Cardiac muscle cell (in vitro differentiated cells and primary cell): Measurements from ENCODE around the gene RIMS4. TPM values are rescaled to one million over a fixed set of nuclear protein-coding genes. Genes with fewer than 3 reads are reported as not detected.
A peak's percentile ranks its signal among the peaks of the same experiment; 100 is the strongest.

ENCODE experiments used
- DNase-seq, 2 donors: peaks; one replicate each; pipeline versions ENCODE4 v3.0.0 to v3.0.0-alpha.2; 2010 to 2017; ENCODE audit warnings: low read depth in 1 of 2, low spot score in 1 of 2
- H3K27ac ChIP-seq: fragments of 200-600 bp; sonication (generic); 2 replicates; pipeline ENCODE4 v1.5.1; 2016
- H3K27me3 ChIP-seq: fragments of 200-600 bp; sonication (generic); 2 replicates; pipeline ENCODE4 v1.6.0; 2016; ENCODE audit warnings: control low read depth
- H3K36me3 ChIP-seq: fragments of 200-600 bp; sonication (generic); 2 replicates; pipeline ENCODE4 v1.5.1; 2016; ENCODE audit warnings: control low read depth
- H3K4me1 ChIP-seq: fragments of 200-600 bp; sonication (generic); 2 replicates; pipeline ENCODE4 v1.8.1; 2017; ENCODE audit warnings: low read depth, mild to moderate bottlenecking, mixed run types
- H3K4me3 ChIP-seq: fragments of 200-600 bp; sonication (generic); 2 replicates; pipeline ENCODE4 v1.5.1; 2016; ENCODE audit warnings: mild to moderate bottlenecking
- H3K9me3 ChIP-seq: fragments of 200-600 bp; sonication (generic); 2 replicates; pipeline ENCODE4 v1.5.1; 2017; ENCODE audit warnings: low read depth, mild to moderate bottlenecking, control low read depth
- polyA plus RNA-seq: library from polyadenylated mRNA; unstranded; fragments of >200 nt; fragmentation: Nextera tagmentation; extraction: Ambion mirVana; gene quantifications from 2 replicates; pipeline ENCODE4 v1.2.1, GENCODE V29; 2016
- total RNA-seq: library from RNA; depleted of rRNA; stranded (reverse); fragments of >200 nt; gene quantifications from 2 replicates; pipeline ENCODE4 v1.2.3, GENCODE V29; 2016
- TF ChIP-seq, protein P1 (sequence below): IDR thresholded peaks from 2 replicates; pipeline ENCODE4 v1.5.1; 2012; ENCODE audit warnings: low read depth, mild to moderate bottlenecking, low read length

The RIMS4 gene
- total and polyA plus RNA-seq, 2 experiments from 2014 or later, result 3.6 to 4.3 TPM

- no peak overlapping the region for H3K4me3 ChIP-seq
- no peaks in the 10 kb centered on the region for H3K4me1 ChIP-seq
- H3K27me3 ChIP-seq, result no peaks in the 10 kb centered on the region
- peak in 1 of 2 donors; percentile 58 for DNase-seq
- H3K36me3 ChIP-seq, result no peaks in the 10 kb centered on the region
- no peaks in the 10 kb centered on the region for H3K9me3 ChIP-seq
- no peak overlapping the region for H3K27ac ChIP-seq
- TF ChIP-seq, protein P1, sequence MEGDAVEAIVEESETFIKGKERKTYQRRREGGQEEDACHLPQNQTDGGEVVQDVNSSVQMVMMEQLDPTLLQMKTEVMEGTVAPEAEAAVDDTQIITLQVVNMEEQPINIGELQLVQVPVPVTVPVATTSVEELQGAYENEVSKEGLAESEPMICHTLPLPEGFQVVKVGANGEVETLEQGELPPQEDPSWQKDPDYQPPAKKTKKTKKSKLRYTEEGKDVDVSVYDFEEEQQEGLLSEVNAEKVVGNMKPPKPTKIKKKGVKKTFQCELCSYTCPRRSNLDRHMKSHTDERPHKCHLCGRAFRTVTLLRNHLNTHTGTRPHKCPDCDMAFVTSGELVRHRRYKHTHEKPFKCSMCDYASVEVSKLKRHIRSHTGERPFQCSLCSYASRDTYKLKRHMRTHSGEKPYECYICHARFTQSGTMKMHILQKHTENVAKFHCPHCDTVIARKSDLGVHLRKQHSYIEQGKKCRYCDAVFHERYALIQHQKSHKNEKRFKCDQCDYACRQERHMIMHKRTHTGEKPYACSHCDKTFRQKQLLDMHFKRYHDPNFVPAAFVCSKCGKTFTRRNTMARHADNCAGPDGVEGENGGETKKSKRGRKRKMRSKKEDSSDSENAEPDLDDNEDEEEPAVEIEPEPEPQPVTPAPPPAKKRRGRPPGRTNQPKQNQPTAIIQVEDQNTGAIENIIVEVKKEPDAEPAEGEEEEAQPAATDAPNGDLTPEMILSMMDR, result no peak
Observed at GRCh38 chr20:44761423-44761822, 48.9 kb downstream of the RIMS4 start.

DNA sequence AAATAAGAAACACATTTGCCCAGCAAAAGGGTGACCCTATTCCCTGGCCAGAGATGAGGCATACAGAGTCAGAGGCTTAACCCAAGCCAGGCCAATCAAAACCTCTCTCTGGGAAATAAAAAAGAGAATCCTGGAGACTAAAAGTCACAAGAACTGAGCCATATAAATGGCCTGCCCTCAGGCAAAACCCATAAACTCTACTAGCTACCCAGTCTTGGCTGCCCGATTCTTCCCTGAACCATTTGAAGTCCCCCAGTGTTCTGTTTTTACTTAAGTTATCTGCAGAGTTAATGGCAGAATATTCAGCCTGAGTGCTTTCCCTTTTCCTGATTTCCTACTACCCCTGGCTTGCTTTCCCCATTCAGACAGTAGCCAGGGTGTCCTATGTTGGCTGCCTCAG lies 50.8 kb downstream of the RIMS4 start:
- Histone ChIP-seq H3K36me3 (no peaks in the 10 kb centered on the region), H3K27ac (no peak overlapping the region), H3K4me1 (no peaks in the 10 kb centered on the region), H3K9me3 (no peaks in the 10 kb centered on the region), H3K27me3 (no peaks in the 10 kb centered on the region), H3K4me3 (no peak overlapping the region)
- TF ChIP-seq, protein P1, result no peak
- DNase-seq, result no peak

DNA sequence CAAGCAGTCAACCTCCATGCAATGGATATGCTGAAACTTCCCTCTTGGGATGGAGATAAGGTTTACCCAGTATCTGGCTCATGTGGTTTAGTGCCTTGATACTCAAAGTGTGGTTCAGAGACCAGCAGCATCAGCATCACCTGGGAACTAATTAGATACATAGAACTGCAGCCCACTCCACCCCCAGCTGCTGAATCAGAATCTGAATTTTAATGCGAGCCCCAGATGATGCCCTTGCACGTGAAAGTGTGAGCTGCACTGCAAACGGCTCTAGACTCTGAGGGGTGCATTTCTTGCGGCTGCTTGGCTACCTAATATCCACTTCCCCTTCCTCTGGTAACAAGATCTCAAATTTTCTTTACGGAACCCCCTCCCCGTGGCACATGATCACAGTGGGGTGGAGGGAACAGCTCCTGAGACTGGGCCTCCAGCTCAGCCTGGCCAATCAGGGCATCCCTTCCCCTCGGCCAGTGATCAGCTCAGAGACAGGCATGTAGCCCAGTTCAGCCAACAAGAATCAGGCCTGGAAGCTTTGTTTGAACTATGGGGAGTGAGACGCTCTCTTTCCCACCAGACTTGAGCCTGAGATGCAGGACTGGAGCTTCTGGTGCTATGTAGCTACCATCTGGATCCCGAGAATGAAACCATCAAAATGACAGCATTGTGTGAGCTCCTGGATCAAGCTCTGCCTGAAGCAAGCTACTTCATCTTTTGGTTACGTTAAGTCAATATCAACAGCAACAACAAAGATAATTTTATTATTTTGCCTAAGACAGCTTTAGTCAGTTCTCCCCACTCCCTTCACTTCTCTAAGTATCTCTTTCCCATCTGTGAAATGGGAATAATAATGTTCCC lies 51.9 kb downstream of the RIMS4 start:
- Histone ChIP-seq H3K27me3 (no peaks in the 10 kb centered on the region), H3K4me3 (no peak overlapping the region), H3K27ac (no peak overlapping the region), H3K9me3 (no peaks in the 10 kb centered on the region), H3K4me1 (no peaks in the 10 kb centered on the region), H3K36me3 (no peaks in the 10 kb centered on the region)
- TF ChIP-seq, protein P1, result no peak
- DNase-seq, result no peak

- no peak for DNase-seq
- Histone ChIP-seq H3K36me3 (no peaks in the 10 kb centered on the region), H3K27me3 (no peaks in the 10 kb centered on the region)
Observed at GRCh38 chr20:44756956-44757355, 53.4 kb downstream of the RIMS4 start.

DNA sequence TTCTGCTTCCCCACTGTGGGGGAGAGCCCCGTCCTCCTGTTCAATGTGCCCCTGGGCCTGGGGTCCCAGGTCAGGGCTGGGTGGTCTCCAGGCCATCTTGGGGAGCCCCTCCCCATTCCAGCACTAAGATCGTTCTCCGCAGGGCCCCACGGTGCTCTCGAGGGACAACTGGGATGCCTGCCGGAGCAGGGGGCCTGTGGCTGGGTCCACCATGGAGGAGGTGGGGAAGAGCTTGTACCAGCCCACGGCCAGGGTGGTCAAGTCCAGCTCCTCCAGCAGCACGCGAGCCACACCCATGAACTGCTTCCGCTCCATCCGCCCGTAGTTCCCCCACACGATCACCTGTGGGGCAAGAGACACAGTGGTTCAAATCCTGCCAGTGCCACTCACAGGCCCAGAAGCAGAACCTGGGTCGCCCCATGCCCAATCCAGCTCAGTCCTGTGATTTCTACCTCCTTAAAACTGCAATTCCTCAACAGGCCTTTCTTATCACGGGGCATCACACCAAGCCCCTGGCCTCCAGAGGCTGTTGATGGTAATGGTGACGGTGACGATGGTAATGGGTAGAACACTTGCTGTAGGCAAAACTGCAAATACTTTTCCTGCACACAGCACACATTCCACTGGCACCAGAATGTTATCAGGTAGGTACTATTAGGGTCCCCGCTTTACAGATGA lies 54.2 kb downstream of the RIMS4 start:
- no peak overlapping the region for H3K27ac ChIP-seq
- H3K9me3 ChIP-seq, result no peaks in the 10 kb centered on the region
- H3K27me3 ChIP-seq, result no peaks in the 10 kb centered on the region
- TF ChIP-seq, protein P1, result no peak
- DNase-seq, result no peak
- no peaks in the 10 kb centered on the region for H3K36me3 ChIP-seq
- no peaks in the 10 kb centered on the region for H3K4me1 ChIP-seq
- H3K4me3 ChIP-seq, result no peak overlapping the region

More at GRCh38 chr20:44756956-44757355, 53.4 kb downstream of the RIMS4 start:
- no peak overlapping the region for H3K27ac ChIP-seq
- no peaks in the 10 kb centered on the region for H3K4me1 ChIP-seq
- TF ChIP-seq, protein P1, result no peak
- H3K9me3 ChIP-seq, result no peaks in the 10 kb centered on the region
- no peak overlapping the region for H3K4me3 ChIP-seq
